CD4-positive, alpha-beta T cell treated with Interleukin-12 subunit alpha and Interleukin-12 subunit beta, for 1 hour (primary cell): ENCODE results near the gene CEP350.
"Not testable (repeated sequence)": the region's sequence is repeated elsewhere in the genome, so short reads cannot be mapped to it uniquely, and the experiment has no call there.

ENCODE experiments used
- DNase-seq: peaks from one replicate; pipeline ENCODE4 v3.0.0-alpha.2; 2020

Gene CEP350

GRCh38 chr1:180131510-180131909 is 176.9 kb downstream of the CEP350 start:
- peak; percentile 3 for DNase-seq

GRCh38 chr1:180133193-180133592 is 178.6 kb downstream of the CEP350 start:
- DNase-seq, result no peak

- not testable (repeated sequence) for DNase-seq
Measured at GRCh38 chr1:180133688-180134087, 179.1 kb downstream of the CEP350 start.

- DNase-seq, result no peak
Measured at GRCh38 chr1:180135535-180135934, 180.9 kb downstream of the CEP350 start.

- no peak for DNase-seq
Measured at GRCh38 chr1:180136331-180136967, 181.8 kb downstream of the CEP350 start.

- no peak for DNase-seq
Measured at GRCh38 chr1:180136968-180137356, 182.4 kb downstream of the CEP350 start.

GRCh38 chr1:180137776-180138175 is 183.2 kb downstream of the CEP350 start:
- no peak for DNase-seq

GRCh38 chr1:180141381-180141934 is 186.8 kb downstream of the CEP350 start:
- no peak for DNase-seq

GRCh38 chr1:180143359-180143758 is 188.7 kb downstream of the CEP350 start:
- no peak for DNase-seq

GRCh38 chr1:180144659-180145357 is 190.2 kb downstream of the CEP350 start:
- DNase-seq, result no peak

GRCh38 chr1:180145446-180145845 is 190.8 kb downstream of the CEP350 start:
- no peak for DNase-seq

GRCh38 chr1:180150982-180151381 is 196.4 kb downstream of the CEP350 start:
- no peak for DNase-seq

GRCh38 chr1:180151508-180151907 is 196.9 kb downstream of the CEP350 start:
- no peak for DNase-seq

GRCh38 chr1:180152588-180152987 is 198.0 kb downstream of the CEP350 start:
- no peak for DNase-seq

GRCh38 chr1:180153032-180153431 is 198.4 kb downstream of the CEP350 start:
- DNase-seq, result no peak

GRCh38 chr1:180154003-180154324 is 199.4 kb downstream of the CEP350 start:
- DNase-seq, result peak; percentile 9

- DNase-seq, result peak; percentile 93
Measured at GRCh38 chr1:180154325-180155181, 199.9 kb downstream of the CEP350 start, which contains the start of gene QSOX1. QSOX1 (plus strand) TSS chr1:180154869; CDS start chr1:180154908, 39 bp downstream.

GRCh38 chr1:180155182-180155682 is 200.6 kb downstream of the CEP350 start:
- DNase-seq, result no peak

- no peak for DNase-seq
Measured at GRCh38 chr1:180156201-180156600, 201.6 kb downstream of the CEP350 start.

GRCh38 chr1:180156631-180157091 is 202.1 kb downstream of the CEP350 start:
- DNase-seq, result no peak

- no peak for DNase-seq
Measured at GRCh38 chr1:180157108-180157507, 202.5 kb downstream of the CEP350 start.

- DNase-seq, result no peak
Measured at GRCh38 chr1:180157576-180158057, 203.0 kb downstream of the CEP350 start.
